WTC11 (cell line): ENCODE measurements around the gene TUSC2. TPM values are rescaled to one million over a fixed set of nuclear protein-coding genes. Genes with fewer than 3 reads are reported as not detected.
A peak's percentile ranks its signal among the peaks of the same experiment; 100 is the strongest.

Experiments used
- ATAC-seq: fragments of 200-7000 bp; cut with Tn5 transposase; 2 replicates; pipeline ENCODE4 v1.10.0; 2021; ENCODE audit warnings: mild to moderate bottlenecking, moderate library complexity
- CTCF ChIA-PET: fragments of 300-600 bp; sonication (Branson Sonifier 250); formaldehyde crosslinking; loops from one replicate; lab custom pipeline; 2021; ENCODE audit warnings: antibody characterized with exemption; lab: Charles Lee
- POLR2A ChIA-PET: fragments of 350-600 bp; sonication (Branson Sonifier 250); formaldehyde crosslinking; loops from one replicate; lab custom pipeline; 2021; ENCODE audit warnings: antibody characterized with exemption; lab: Charles Lee
- DNase-seq: peaks from one replicate; pipeline ENCODE4 v3.0.0; 2021; ENCODE audit warnings: low spot score
- H3K27ac Mint-ChIP-seq: 2 replicates; pipeline ENCODE4 v1.8.0; 2021; ENCODE audit warnings: mixed read lengths
- H3K27me3 Mint-ChIP-seq: 2 replicates; pipeline ENCODE4 v1.8.0; 2021; ENCODE audit warnings: low read depth, mild to moderate bottlenecking, moderate library complexity, mixed read lengths
- H3K36me3 Mint-ChIP-seq: 2 replicates; pipeline ENCODE4 v1.8.0; 2021; ENCODE audit warnings: mixed read lengths
- H3K4me1 Mint-ChIP-seq: 2 replicates; pipeline ENCODE4 v1.8.0; 2022; ENCODE audit warnings: mixed read lengths
- H3K4me3 Mint-ChIP-seq: 2 replicates; pipeline ENCODE4 v1.8.0; 2021; ENCODE audit warnings: mild to moderate bottlenecking, moderate library complexity, mixed read lengths
- H3K9me3 Mint-ChIP-seq: 2 replicates; pipeline ENCODE4 v1.8.0; 2021; ENCODE audit warnings: mixed read lengths
- ATF1 ChIP-seq: sonication (generic); formaldehyde crosslinking; IDR thresholded peaks from 2 replicates; pipeline ENCODE4 v1.8.1; 2023; ENCODE audit warnings: mild to moderate bottlenecking, moderate library complexity, missing genetic modification reagents
- CBFB ChIP-seq: sonication (generic); formaldehyde crosslinking; IDR thresholded peaks from 2 replicates; pipeline ENCODE4 v1.8.1; 2022; ENCODE audit warnings: mild to moderate bottlenecking, low read depth, missing genetic modification reagents
- CREB1 ChIP-seq: sonication (generic); formaldehyde crosslinking; IDR thresholded peaks from 2 replicates; pipeline ENCODE4 v1.8.0; 2023; ENCODE audit warnings: mild to moderate bottlenecking, missing genetic modification reagents
- CREM ChIP-seq: sonication (generic); formaldehyde crosslinking; IDR thresholded peaks from 2 replicates; pipeline ENCODE4 v1.8.1; 2022; ENCODE audit warnings: mild to moderate bottlenecking, missing genetic modification reagents, moderate library complexity
- EMX1 ChIP-seq: fragments of 250-450 bp; sonication (Bioruptor Pico); IDR thresholded peaks from 2 replicates; pipeline ENCODE4 v1.8.0; 2021; ENCODE audit warnings: mild to moderate bottlenecking
- GRHL2 ChIP-seq: fragments of 250-450 bp; sonication (Bioruptor Pico); IDR thresholded peaks from 2 replicates; pipeline ENCODE4 v1.8.0; 2022; ENCODE audit warnings: mild to moderate bottlenecking, moderate library complexity; ENCODE audit not compliant: insufficient replicate concordance, severe bottlenecking
- JUN ChIP-seq: sonication (generic); formaldehyde crosslinking; IDR thresholded peaks from 2 replicates; pipeline ENCODE4 v1.8.0; 2023; ENCODE audit warnings: mild to moderate bottlenecking, missing genetic modification reagents
- KAT7 ChIP-seq: sonication (generic); formaldehyde crosslinking; IDR thresholded peaks from 2 replicates; pipeline ENCODE4 v1.8.1; 2023; ENCODE audit warnings: missing genetic modification reagents, mild to moderate bottlenecking, borderline replicate concordance
- MXD4 ChIP-seq: fragments of 250-450 bp; sonication (Bioruptor Pico); IDR thresholded peaks from 2 replicates; pipeline ENCODE4 v1.8.0; 2021; ENCODE audit warnings: mild to moderate bottlenecking, moderate library complexity, borderline replicate concordance
- NFE2L1 ChIP-seq: sonication (generic); formaldehyde crosslinking; IDR thresholded peaks from 2 replicates; pipeline ENCODE4 v1.8.1; 2023; ENCODE audit warnings: missing genetic modification reagents
- NR2C2 ChIP-seq: sonication (generic); formaldehyde crosslinking; IDR thresholded peaks from 2 replicates; pipeline ENCODE4 v1.8.0; 2022; ENCODE audit warnings: mild to moderate bottlenecking, missing genetic modification reagents
- NR3C1 ChIP-seq: sonication (generic); formaldehyde crosslinking; conservative IDR thresholded peaks from 2 replicates; pipeline ENCODE4 v1.8.1; 2023; ENCODE audit warnings: low read depth, mild to moderate bottlenecking, missing genetic modification reagents
- RELA ChIP-seq: sonication (generic); formaldehyde crosslinking; IDR thresholded peaks from 2 replicates; pipeline ENCODE4 v1.8.1; 2022; ENCODE audit warnings: missing genetic modification reagents, mild to moderate bottlenecking, borderline replicate concordance
- SOX15 ChIP-seq: fragments of 250-450 bp; sonication (Bioruptor Pico); IDR thresholded peaks from 2 replicates; pipeline ENCODE4 v1.9.0; 2021; ENCODE audit warnings: mild to moderate bottlenecking
- TP53 ChIP-seq: sonication (generic); formaldehyde crosslinking; IDR thresholded peaks from 2 replicates; pipeline ENCODE4 v1.8.1; 2023; ENCODE audit warnings: mild to moderate bottlenecking, missing genetic modification reagents
- ZNF121 ChIP-seq: sonication (generic); formaldehyde crosslinking; IDR thresholded peaks from 2 replicates; pipeline ENCODE4 v1.8.0; 2023; ENCODE audit warnings: missing genetic modification reagents
- ZNF219 ChIP-seq: sonication (generic); formaldehyde crosslinking; IDR thresholded peaks from 2 replicates; pipeline ENCODE4 v1.8.0; 2023; ENCODE audit warnings: missing genetic modification reagents, mild to moderate bottlenecking, borderline replicate concordance
- ZNF396 ChIP-seq: fragments of 250-450 bp; sonication (Bioruptor Pico); IDR thresholded peaks from 2 replicates; pipeline ENCODE4 v1.8.0; 2021; ENCODE audit warnings: mild to moderate bottlenecking, moderate library complexity, borderline replicate concordance
- ZNF671 ChIP-seq: fragments of 250-450 bp; sonication (Bioruptor Pico); IDR thresholded peaks from 2 replicates; pipeline ENCODE4 v1.8.0; 2021; ENCODE audit warnings: mild to moderate bottlenecking
- total RNA-seq: library from RNA; stranded (reverse); gene quantifications from 3 replicates; pipeline ENCODE4 v1.2.3, GENCODE V29; 2021
- TF ChIP-seq, protein P1 (sequence below): sonication (generic); formaldehyde crosslinking; IDR thresholded peaks from 2 replicates; pipeline ENCODE4 v1.8.1; 2023; ENCODE audit warnings: mild to moderate bottlenecking, missing genetic modification reagents, borderline replicate concordance
- TF ChIP-seq, protein P2 (sequence below): sonication (generic); formaldehyde crosslinking; conservative IDR thresholded peaks from 2 replicates; pipeline ENCODE4 v1.8.1; 2022; ENCODE audit warnings: mild to moderate bottlenecking, missing genetic modification reagents
- TF ChIP-seq, protein P3 (sequence below): fragments of 200-600 bp; IDR thresholded peaks from 2 replicates; pipeline ENCODE4 v1.8.0; 2022; ENCODE audit warnings: antibody characterized with exemption
- TF ChIP-seq, protein P4 (sequence below): sonication (generic); formaldehyde crosslinking; IDR thresholded peaks from 2 replicates; pipeline ENCODE4 v1.8.0; 2022; ENCODE audit warnings: mild to moderate bottlenecking, missing genetic modification reagents
- TF ChIP-seq, protein P5 (sequence below): sonication (generic); formaldehyde crosslinking; IDR thresholded peaks from 2 replicates; pipeline ENCODE4 v1.8.1; 2022; ENCODE audit warnings: mild to moderate bottlenecking, moderate library complexity, missing genetic modification reagents
- TF ChIP-seq, protein P6 (sequence below): sonication (generic); formaldehyde crosslinking; IDR thresholded peaks from 2 replicates; pipeline ENCODE4 v1.8.1; 2023; ENCODE audit warnings: mild to moderate bottlenecking, missing genetic modification reagents
- TF ChIP-seq, protein P7 (sequence below): sonication (generic); formaldehyde crosslinking; IDR thresholded peaks from 2 replicates; pipeline ENCODE4 v1.8.0; 2023; ENCODE audit warnings: missing genetic modification reagents
- TF ChIP-seq, protein P8 (sequence below): sonication (generic); formaldehyde crosslinking; IDR thresholded peaks from 2 replicates; pipeline ENCODE4 v1.8.1; 2022; ENCODE audit warnings: low read depth, missing genetic modification reagents, borderline replicate concordance

TUSC2 gene
- total RNA-seq, 1 experiment from 2014 or later = 41.1 TPM

DNA sequence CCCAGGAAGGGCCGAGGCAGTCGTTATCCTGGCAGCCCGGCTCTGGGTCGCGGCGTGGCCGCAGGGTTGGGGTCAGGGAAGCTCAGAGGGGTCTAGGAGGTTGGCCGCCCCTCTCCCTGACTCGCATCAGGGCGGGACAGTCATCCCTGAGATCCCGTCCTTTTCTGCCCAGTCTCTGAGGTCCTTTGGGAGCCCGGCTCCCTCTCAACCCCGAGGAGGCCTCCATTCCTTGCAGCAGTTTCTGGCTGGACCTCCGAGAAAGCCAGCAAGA lies 6.0 kb downstream of the TUSC2 start (continued):
- TF ChIP-seq, protein P1, sequence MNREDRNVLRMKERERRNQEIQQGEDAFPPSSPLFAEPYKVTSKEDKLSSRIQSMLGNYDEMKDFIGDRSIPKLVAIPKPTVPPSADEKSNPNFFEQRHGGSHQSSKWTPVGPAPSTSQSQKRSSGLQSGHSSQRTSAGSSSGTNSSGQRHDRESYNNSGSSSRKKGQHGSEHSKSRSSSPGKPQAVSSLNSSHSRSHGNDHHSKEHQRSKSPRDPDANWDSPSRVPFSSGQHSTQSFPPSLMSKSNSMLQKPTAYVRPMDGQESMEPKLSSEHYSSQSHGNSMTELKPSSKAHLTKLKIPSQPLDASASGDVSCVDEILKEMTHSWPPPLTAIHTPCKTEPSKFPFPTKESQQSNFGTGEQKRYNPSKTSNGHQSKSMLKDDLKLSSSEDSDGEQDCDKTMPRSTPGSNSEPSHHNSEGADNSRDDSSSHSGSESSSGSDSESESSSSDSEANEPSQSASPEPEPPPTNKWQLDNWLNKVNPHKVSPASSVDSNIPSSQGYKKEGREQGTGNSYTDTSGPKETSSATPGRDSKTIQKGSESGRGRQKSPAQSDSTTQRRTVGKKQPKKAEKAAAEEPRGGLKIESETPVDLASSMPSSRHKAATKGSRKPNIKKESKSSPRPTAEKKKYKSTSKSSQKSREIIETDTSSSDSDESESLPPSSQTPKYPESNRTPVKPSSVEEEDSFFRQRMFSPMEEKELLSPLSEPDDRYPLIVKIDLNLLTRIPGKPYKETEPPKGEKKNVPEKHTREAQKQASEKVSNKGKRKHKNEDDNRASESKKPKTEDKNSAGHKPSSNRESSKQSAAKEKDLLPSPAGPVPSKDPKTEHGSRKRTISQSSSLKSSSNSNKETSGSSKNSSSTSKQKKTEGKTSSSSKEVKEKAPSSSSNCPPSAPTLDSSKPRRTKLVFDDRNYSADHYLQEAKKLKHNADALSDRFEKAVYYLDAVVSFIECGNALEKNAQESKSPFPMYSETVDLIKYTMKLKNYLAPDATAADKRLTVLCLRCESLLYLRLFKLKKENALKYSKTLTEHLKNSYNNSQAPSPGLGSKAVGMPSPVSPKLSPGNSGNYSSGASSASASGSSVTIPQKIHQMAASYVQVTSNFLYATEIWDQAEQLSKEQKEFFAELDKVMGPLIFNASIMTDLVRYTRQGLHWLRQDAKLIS = no peak
- TF ChIP-seq NR3C1 (no peak), ZNF396 (CRISPR knock-in tag) (no peak), GRHL2 (no peak), MXD4 (CRISPR knock-in tag) (no peak), ZNF121 (0 out of 2 replicates have a peak, but pooled peaks have one; percentile 2), CBFB (0 out of 2 replicates have a peak, but pooled peaks have one; percentile 20), EMX1 (CRISPR knock-in tag) (no peak), CREM (CRISPR knock-in tag) (no peak), NR2C2 (CRISPR knock-in tag) (no peak), ZNF671 (CRISPR knock-in tag) (no peak), ATF1 (CRISPR knock-in tag) (no peak), SOX15 (no peak)
- TF ChIP-seq, protein P2, sequence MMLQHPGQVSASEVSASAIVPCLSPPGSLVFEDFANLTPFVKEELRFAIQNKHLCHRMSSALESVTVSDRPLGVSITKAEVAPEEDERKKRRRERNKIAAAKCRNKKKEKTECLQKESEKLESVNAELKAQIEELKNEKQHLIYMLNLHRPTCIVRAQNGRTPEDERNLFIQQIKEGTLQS (CRISPR knock-in tag) = no peak
- TF ChIP-seq, protein P3, sequence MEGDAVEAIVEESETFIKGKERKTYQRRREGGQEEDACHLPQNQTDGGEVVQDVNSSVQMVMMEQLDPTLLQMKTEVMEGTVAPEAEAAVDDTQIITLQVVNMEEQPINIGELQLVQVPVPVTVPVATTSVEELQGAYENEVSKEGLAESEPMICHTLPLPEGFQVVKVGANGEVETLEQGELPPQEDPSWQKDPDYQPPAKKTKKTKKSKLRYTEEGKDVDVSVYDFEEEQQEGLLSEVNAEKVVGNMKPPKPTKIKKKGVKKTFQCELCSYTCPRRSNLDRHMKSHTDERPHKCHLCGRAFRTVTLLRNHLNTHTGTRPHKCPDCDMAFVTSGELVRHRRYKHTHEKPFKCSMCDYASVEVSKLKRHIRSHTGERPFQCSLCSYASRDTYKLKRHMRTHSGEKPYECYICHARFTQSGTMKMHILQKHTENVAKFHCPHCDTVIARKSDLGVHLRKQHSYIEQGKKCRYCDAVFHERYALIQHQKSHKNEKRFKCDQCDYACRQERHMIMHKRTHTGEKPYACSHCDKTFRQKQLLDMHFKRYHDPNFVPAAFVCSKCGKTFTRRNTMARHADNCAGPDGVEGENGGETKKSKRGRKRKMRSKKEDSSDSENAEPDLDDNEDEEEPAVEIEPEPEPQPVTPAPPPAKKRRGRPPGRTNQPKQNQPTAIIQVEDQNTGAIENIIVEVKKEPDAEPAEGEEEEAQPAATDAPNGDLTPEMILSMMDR = no peak
- TF ChIP-seq, protein P4, sequence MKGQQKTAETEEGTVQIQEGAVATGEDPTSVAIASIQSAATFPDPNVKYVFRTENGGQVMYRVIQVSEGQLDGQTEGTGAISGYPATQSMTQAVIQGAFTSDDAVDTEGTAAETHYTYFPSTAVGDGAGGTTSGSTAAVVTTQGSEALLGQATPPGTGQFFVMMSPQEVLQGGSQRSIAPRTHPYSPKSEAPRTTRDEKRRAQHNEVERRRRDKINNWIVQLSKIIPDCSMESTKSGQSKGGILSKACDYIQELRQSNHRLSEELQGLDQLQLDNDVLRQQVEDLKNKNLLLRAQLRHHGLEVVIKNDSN = no peak

DNA sequence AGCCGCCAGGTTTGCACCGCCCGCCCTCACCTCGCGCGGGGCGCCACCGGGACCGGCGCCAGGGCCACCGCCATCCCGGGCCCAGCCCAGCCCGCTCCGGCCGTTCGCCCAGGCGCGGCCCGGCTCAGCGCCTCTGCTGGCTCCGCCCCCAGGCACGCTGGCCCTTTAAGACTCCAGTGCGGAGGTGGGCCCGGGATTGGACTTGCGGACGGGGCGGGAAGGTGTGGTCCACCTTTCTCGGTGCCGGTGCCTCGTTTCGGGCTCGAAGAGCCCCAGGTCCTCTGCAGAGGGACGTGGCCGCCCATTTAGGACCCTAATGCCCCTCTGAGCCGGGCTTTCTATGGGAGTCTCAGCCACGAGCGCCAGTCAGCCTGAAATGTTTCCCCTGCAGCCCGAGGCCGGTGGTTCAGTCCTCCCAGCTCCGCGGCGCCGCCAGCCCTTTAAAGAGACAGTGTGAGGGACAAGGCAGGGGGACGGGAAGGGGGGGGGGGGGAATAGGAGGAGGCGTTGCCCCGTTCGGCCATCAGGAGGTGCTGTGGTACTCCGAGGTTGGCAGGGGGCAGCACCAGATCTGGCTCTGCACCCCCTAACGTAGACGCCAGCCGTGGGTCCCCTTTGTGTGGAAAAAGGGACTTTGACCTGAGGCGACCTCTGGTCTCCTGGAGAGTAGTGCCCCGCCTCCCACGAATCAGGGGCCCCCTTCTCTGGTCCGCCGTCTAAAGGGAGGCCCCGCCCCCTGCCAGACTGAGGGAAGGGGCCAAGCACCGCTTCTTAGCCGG lies 6.5 kb downstream of the TUSC2 start:
- ATAC-seq (peak; percentile 71), DNase-seq (peak; percentile 90)
- POLR2A ChIA-PET = interaction anchor here (0.6 to 2.0 kb wide), 5 partner anchors 16 to 125 kb away, joined by 3 to 8 read pairs (median 5); partner anchors contain the start of genes HYAL3 and NAA80
- H3K27me3 Mint-ChIP-seq = no peaks in the 10 kb centered on the region
- H3K27ac Mint-ChIP-seq = peak overlapping the region; percentile 97
- H3K4me3 Mint-ChIP-seq = peak overlapping the region; percentile 88
- H3K36me3 Mint-ChIP-seq = peaks cover 33% of the 10 kb centered on the region
- H3K9me3 Mint-ChIP-seq = no peaks in the 10 kb centered on the region
- H3K4me1 Mint-ChIP-seq = peaks cover 40% of the 10 kb centered on the region
- CTCF ChIA-PET = interaction anchor here (0.6 to 5.5 kb wide), 38 partner anchors 11 to 1381 kb away, joined by 3 to 95 read pairs (median 4); partner anchors contain the start of genes CYB561D2, HEMK1, HYAL1 and HYAL3
- peak; percentile 25; the same call in 1 of the 2 replicates for TF ChIP-seq NFE2L1
- TF ChIP-seq RELA = no peak
- no peak for TF ChIP-seq JUN (CRISPR knock-in tag)
- TF ChIP-seq, protein P5, sequence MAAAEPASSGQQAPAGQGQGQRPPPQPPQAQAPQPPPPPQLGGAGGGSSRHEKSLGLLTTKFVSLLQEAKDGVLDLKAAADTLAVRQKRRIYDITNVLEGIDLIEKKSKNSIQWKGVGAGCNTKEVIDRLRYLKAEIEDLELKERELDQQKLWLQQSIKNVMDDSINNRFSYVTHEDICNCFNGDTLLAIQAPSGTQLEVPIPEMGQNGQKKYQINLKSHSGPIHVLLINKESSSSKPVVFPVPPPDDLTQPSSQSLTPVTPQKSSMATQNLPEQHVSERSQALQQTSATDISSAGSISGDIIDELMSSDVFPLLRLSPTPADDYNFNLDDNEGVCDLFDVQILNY (CRISPR knock-in tag) = no peak; the same call in 1 of the 2 replicates
- TF ChIP-seq, protein P6, sequence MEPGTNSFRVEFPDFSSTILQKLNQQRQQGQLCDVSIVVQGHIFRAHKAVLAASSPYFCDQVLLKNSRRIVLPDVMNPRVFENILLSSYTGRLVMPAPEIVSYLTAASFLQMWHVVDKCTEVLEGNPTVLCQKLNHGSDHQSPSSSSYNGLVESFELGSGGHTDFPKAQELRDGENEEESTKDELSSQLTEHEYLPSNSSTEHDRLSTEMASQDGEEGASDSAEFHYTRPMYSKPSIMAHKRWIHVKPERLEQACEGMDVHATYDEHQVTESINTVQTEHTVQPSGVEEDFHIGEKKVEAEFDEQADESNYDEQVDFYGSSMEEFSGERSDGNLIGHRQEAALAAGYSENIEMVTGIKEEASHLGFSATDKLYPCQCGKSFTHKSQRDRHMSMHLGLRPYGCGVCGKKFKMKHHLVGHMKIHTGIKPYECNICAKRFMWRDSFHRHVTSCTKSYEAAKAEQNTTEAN (CRISPR knock-in tag) = 0 out of 2 replicates have a peak, but pooled peaks have one; percentile 9
- TF ChIP-seq CREB1 (CRISPR knock-in tag) = 0 out of 2 replicates have a peak, but pooled peaks have one; percentile 36
- no peak for TF ChIP-seq ZNF219 (CRISPR knock-in tag)
- TF ChIP-seq, protein P7, sequence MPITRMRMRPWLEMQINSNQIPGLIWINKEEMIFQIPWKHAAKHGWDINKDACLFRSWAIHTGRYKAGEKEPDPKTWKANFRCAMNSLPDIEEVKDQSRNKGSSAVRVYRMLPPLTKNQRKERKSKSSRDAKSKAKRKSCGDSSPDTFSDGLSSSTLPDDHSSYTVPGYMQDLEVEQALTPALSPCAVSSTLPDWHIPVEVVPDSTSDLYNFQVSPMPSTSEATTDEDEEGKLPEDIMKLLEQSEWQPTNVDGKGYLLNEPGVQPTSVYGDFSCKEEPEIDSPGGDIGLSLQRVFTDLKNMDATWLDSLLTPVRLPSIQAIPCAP (CRISPR knock-in tag) = no peak
- TF ChIP-seq, protein P8, sequence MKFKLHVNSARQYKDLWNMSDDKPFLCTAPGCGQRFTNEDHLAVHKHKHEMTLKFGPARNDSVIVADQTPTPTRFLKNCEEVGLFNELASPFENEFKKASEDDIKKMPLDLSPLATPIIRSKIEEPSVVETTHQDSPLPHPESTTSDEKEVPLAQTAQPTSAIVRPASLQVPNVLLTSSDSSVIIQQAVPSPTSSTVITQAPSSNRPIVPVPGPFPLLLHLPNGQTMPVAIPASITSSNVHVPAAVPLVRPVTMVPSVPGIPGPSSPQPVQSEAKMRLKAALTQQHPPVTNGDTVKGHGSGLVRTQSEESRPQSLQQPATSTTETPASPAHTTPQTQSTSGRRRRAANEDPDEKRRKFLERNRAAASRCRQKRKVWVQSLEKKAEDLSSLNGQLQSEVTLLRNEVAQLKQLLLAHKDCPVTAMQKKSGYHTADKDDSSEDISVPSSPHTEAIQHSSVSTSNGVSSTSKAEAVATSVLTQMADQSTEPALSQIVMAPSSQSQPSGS (CRISPR knock-in tag) = no peak
- TF ChIP-seq TP53 (CRISPR knock-in tag) = no peak
- TF ChIP-seq GRHL2 = no peak
- TF ChIP-seq KAT7 = peak; percentile 42; the same call in 1 of the 2 replicates
